HepG2 (cell line): ENCODE results near the gene ADAMTS2. TPM values are rescaled to one million over a fixed set of nuclear protein-coding genes. Genes with fewer than 3 reads are reported as not detected.

Source experiments
- ATAC-seq: fragments of 200-7000 bp; cut with Tn5 transposase; 3 replicates; pipeline ENCODE4 v1.9.1; 2020; ENCODE audit warnings: mild to moderate bottlenecking, moderate library complexity
- BruUV-seq: library from RNA; stranded (reverse); fragments of 400-500 nt; replicated peaks from 2 replicates; lab custom pipeline; 2021; lab: Mats Ljungman, UMichigan
- CTCF ChIA-PET: fragments of 300-600 bp; formaldehyde crosslinking; extraction: SDS; loops from one replicate; lab custom pipeline; 2021; ENCODE audit warnings: low total read pairs, inconsistent platforms, low intra/inter-chr PET ratio; lab: Yijun Ruan, JAX
- POLR2A ChIA-PET: fragments of 350-600 bp; sonication (Branson Sonifier 250); formaldehyde crosslinking; loops from one replicate; lab custom pipeline; 2020; ENCODE audit warnings: antibody characterized with exemption, inconsistent platforms; lab: Yijun Ruan, JAX
- DNase-seq: peaks from one replicate; pipeline ENCODE4 v3.0.0-alpha.2; 2015; ENCODE audit warnings: low spot score
- FAIRE-seq: peaks from 3 replicates; lab custom pipeline; 2011; peaks lifted over from hg19 to GRCh38; lab: Jason Lieb, UNC
- H2AFZ ChIP-seq: one replicate; pipeline ENCODE4 v1.6.1; 2011; ENCODE audit warnings: low read length, inconsistent platforms
- H3K27ac ChIP-seq: fragments of 300-600 bp; 3 replicates; pipeline ENCODE4 v1.8.0; 2011; ENCODE audit warnings: mixed run types, mild to moderate bottlenecking, mixed read lengths, low read length, inconsistent platforms; ENCODE audit not compliant: insufficient read depth; ENCODE audit errors: extremely low read length
- H3K27me3 ChIP-seq, 2 experiments: fragments of 200-600 bp in 1 of 2; 2 replicates in 1 of 2; 3 replicates in 1 of 2; pipeline versions ENCODE4 v1.6.0 to v1.8.0; 2011; ENCODE audit warnings: low read length in 2 of 2, mild to moderate bottlenecking in 2 of 2, moderate library complexity in 2 of 2, inconsistent platforms in 1 of 2; ENCODE audit not compliant: insufficient read depth in 2 of 2, control insufficient read depth in 1 of 2
- H3K36me3 ChIP-seq, 2 experiments: fragments of 200-600 bp in 1 of 2; replicated peaks in 1 of 2; 2 replicates in 1 of 2; 3 replicates in 1 of 2; pipeline versions ENCODE4 v1.5.1 to v1.8.0; 2011; ENCODE audit warnings: low read length in 2 of 2, inconsistent platforms in 1 of 2; ENCODE audit not compliant: insufficient read depth in 2 of 2, control insufficient read depth in 1 of 2
- H3K4me1 ChIP-seq: 2 replicates; pipeline ENCODE4 v1.5.1; 2012; ENCODE audit warnings: low read length, inconsistent platforms; ENCODE audit not compliant: insufficient read depth
- H3K4me2 ChIP-seq: 2 replicates; pipeline ENCODE4 v1.6.0; 2011; ENCODE audit warnings: low read depth, low read length, inconsistent platforms
- H3K4me3 ChIP-seq, 3 experiments: fragments of 200-600 bp in 1 of 3; sonication (generic), shearing (Covaris generic) in 1 of 3; replicated peaks in 1 of 3; 2 replicates each; pipeline ENCODE4 v1.5.1; 2011 to 2016; ENCODE audit warnings: low read length in 3 of 3, inconsistent platforms in 2 of 3, low read depth in 2 of 3, mild to moderate bottlenecking in 2 of 3, control low read depth in 1 of 3, mixed read lengths in 1 of 3; ENCODE audit not compliant: insufficient read depth in 1 of 3
- H3K79me2 ChIP-seq: one replicate; pipeline ENCODE4 v1.6.1; 2011; ENCODE audit warnings: low read length, inconsistent platforms; ENCODE audit not compliant: insufficient read depth
- H3K9ac ChIP-seq: 2 replicates; pipeline ENCODE4 v1.6.0; 2011; ENCODE audit warnings: mild to moderate bottlenecking, low read depth, low read length, inconsistent platforms; ENCODE audit not compliant: insufficient read depth
- H3K9me3 ChIP-seq: 2 replicates; pipeline ENCODE4 v1.5.1; 2012; ENCODE audit warnings: mild to moderate bottlenecking, low read length
- H4K20me1 ChIP-seq: 2 replicates; pipeline ENCODE4 v1.6.0; 2011; ENCODE audit warnings: inconsistent platforms, mild to moderate bottlenecking, low read length, moderate library complexity; ENCODE audit not compliant: insufficient read depth
- CEBPG ChIP-seq: IDR thresholded peaks from 2 replicates; pipeline ENCODE4 v1.6.1; 2016
- FOSL2 ChIP-seq: sonication (generic); formaldehyde crosslinking; IDR thresholded peaks from 2 replicates; pipeline ENCODE4 v1.4.0; 2020; ENCODE audit warnings: missing genetic modification reagents
- HDAC2 ChIP-seq: sonication (generic); formaldehyde crosslinking; IDR thresholded peaks from 2 replicates; pipeline ENCODE4 v1.4.0; 2020; ENCODE audit warnings: missing genetic modification reagents
- MAFK ChIP-seq, 2 experiments: IDR thresholded peaks in 1 of 2; conservative IDR thresholded peaks in 1 of 2; 2 replicates each; pipeline ENCODE4 v1.6.1; 2011; ENCODE audit warnings: improper control_type of control experiment in 2 of 2, low read length in 2 of 2
- PRPF4 ChIP-seq: fragments of 200-400 bp; formaldehyde crosslinking; IDR thresholded peaks from 2 replicates; pipeline ENCODE4 v1.6.1; 2016; ENCODE audit warnings: low read length, low read depth; ENCODE audit not compliant: poor library complexity, severe bottlenecking
- RBM22 ChIP-seq: fragments of 200-400 bp; formaldehyde crosslinking; optimal IDR thresholded peaks from 2 replicates; pipeline ENCODE3; 2017; ENCODE audit warnings: mild to moderate bottlenecking, low read length, moderate library complexity
- SAP130 ChIP-seq: IDR thresholded peaks from 2 replicates; pipeline ENCODE4 v1.6.1; 2016; ENCODE audit warnings: low read depth
- SRSF4 ChIP-seq: fragments of 200-400 bp; formaldehyde crosslinking; IDR thresholded peaks from one replicate; pipeline ENCODE4 v1.6.1; 2018; ENCODE audit warnings: mild to moderate bottlenecking, low read depth, low read length, moderate library complexity; ENCODE audit not compliant: poor library complexity, severe bottlenecking
- TBX3 ChIP-seq: fragments of 450-650 bp; IDR thresholded peaks from 2 replicates; pipeline ENCODE4 v1.6.1; 2017; ENCODE audit warnings: antibody characterized with exemption, mild to moderate bottlenecking, inconsistent platforms, borderline replicate concordance
- ZFAT ChIP-seq: sonication (generic); formaldehyde crosslinking; conservative IDR thresholded peaks from 2 replicates; pipeline ENCODE4 v1.8.1; 2023; ENCODE audit warnings: missing genetic modification reagents, inconsistent platforms
- ZMAT3 ChIP-seq: sonication (generic); formaldehyde crosslinking; conservative IDR thresholded peaks from 2 replicates; pipeline ENCODE4 v1.7.0; 2021; ENCODE audit warnings: missing genetic modification reagents
- ZNF138 ChIP-seq: sonication (generic); formaldehyde crosslinking; IDR thresholded peaks from 2 replicates; pipeline ENCODE4 v1.5.0; 2020; ENCODE audit warnings: mild to moderate bottlenecking, low read depth, missing genetic modification reagents
- ZNF879 ChIP-seq: sonication (generic); formaldehyde crosslinking; IDR thresholded peaks from 2 replicates; pipeline ENCODE4 v1.8.1; 2023; ENCODE audit warnings: missing genetic modification reagents
- ZSCAN25 ChIP-seq: sonication (generic); formaldehyde crosslinking; IDR thresholded peaks from 2 replicates; pipeline ENCODE4 v1.8.0; 2022; ENCODE audit warnings: mild to moderate bottlenecking, missing genetic modification reagents
- WGBS: methylation state at CpG from one replicate; pipeline ENCODE4 v1.1.6; 2017; ENCODE audit warnings: low lambda C conversion rate; 5-methylcytosine and 5-hydroxymethylcytosine counted together
- in situ Hi-C: cut with HindIII; loops from 2 replicates; pipeline ENCODE4 v1.10.0; 2017; ENCODE audit warnings: low pct_unique_long_range_greater_than_20kb; ENCODE audit not compliant: extremely low pct_ligation_motif_present
- intact Hi-C: fragments of 100-400 bp; cut with micrococcal nuclease; formaldehyde crosslinking; loops from one replicate; pipeline ENCODE4 v1.10.0; 2022; ENCODE audit not compliant: unreplicated experiment
- polyA plus RNA-seq, 8 experiments: library from polyadenylated mRNA; depleted of rRNA in 3 of 8; stranded (reverse) in 7 of 8; unstranded in 1 of 8; fragments of >200 nt; fragmentation: Illumina TruSeq in 4 of 8; extraction: Trizol in 4 of 8; gene quantifications; 2 replicates each; pipeline versions ENCODE4 v1.2.1 to v1.2.3, GENCODE V29; 2011 to 2016; ENCODE audit warnings: low read depth in 4 of 8, missing spikeins in 1 of 8, mixed read lengths in 1 of 8; ENCODE audit not compliant: insufficient read depth in 1 of 8
- total RNA-seq, 5 experiments: library from RNA; depleted of rRNA; stranded (reverse); fragments of >200 nt; fragmentation: Illumina TruSeq; extraction: Trizol; gene quantifications; 2 replicates each; pipeline ENCODE4 v1.2.3, GENCODE V29; 2016; ENCODE audit warnings: low read depth in 1 of 5
- TF ChIP-seq, protein P1 (sequence below): sonication (generic); formaldehyde crosslinking; IDR thresholded peaks from 2 replicates; pipeline ENCODE4 v1.5.0; 2020; ENCODE audit warnings: mild to moderate bottlenecking, low read depth, missing genetic modification reagents, borderline replicate concordance
- TF ChIP-seq, protein P2 (sequence below): sonication (generic); formaldehyde crosslinking; IDR thresholded peaks from 2 replicates; pipeline ENCODE4 v1.4.0; 2020; ENCODE audit warnings: missing genetic modification reagents, borderline replicate concordance
- TF ChIP-seq, protein P3 (sequence below): sonication (generic); formaldehyde crosslinking; IDR thresholded peaks from 2 replicates; pipeline ENCODE4 v1.4.0; 2020; ENCODE audit warnings: missing genetic modification reagents
- TF ChIP-seq, protein P4 (sequence below): sonication (generic); formaldehyde crosslinking; IDR thresholded peaks from 2 replicates; pipeline ENCODE4 v1.5.0; 2020; ENCODE audit warnings: missing genetic modification reagents
- TF ChIP-seq, protein P5 (sequence below): sonication (generic); formaldehyde crosslinking; IDR thresholded peaks from 2 replicates; pipeline ENCODE4 v1.8.0; 2022; ENCODE audit warnings: low read depth, missing genetic modification reagents

Gene ADAMTS2
- total and polyA plus RNA-seq, 2 of the 13 experiments (the other 11 are each of a cell fraction or from before 2014, with no cell fraction given): 0.24 to 3.5 TPM

DNA sequence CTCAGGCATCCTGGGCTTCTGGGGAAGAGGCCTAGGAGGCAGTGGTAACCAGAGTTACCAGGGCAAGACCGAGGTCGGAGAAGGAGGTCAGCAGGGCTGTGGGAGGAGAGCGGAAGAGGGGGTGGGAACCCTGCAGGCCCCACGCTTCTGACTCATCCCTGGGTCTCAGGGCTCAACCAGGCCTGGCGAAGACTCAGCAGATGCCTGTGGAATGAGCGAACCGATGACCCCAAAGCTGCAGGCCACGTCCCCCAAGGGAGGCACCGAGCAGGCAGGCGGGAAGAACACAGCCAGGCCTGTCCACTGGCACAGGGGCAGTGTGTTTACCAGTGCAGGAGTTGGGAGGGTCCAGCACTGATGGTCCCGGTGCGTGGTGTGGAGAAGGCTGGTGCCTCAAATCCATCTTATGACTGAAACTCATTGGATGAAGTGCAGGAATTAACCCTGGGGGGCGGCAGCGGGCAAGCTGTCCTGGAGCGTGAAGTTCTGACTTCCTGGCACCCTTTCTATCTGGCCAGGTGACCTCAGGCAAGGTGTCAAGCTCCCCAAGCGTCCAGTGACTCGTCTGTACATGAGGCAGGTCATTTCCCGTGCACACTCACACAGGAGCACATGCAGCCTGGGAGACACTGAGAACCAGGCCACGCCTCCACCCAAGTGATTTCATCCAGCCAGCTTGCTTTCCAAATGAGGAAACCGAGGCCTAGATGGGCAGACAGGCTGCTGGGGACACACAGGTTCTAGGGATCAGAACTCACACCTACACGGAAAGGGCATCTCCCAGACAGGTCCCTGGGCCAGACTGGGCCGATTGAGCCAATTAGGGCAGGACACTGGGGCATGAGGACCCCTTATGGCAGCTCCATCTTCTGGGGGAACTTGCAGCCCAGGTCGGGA is 69.1 kb downstream of the ADAMTS2 start:
- DNase-seq (peak; percentile 26), ATAC-seq (peak; percentile 15), FAIRE-seq (no peak)
- no peak overlapping the region for H3K9ac ChIP-seq
- no peaks in the 10 kb centered on the region for H3K36me3 ChIP-seq
- ChIA-PET CTCF (no interaction called here), POLR2A (no interaction called here)
- no peaks in the 10 kb centered on the region for H4K20me1 ChIP-seq
- no peaks in the 10 kb centered on the region; a peak in 1 of 5 replicates for H3K27me3 ChIP-seq
- H3K4me3 ChIP-seq: no peak overlapping the region
- peaks cover 22% of the 10 kb centered on the region for H3K4me1 ChIP-seq
- BruUV-seq: no TSS peak
- no peak overlapping the region for H3K4me2 ChIP-seq
- no peaks in the 10 kb centered on the region for H3K9me3 ChIP-seq
- no peak overlapping the region for H2AFZ ChIP-seq
- no peak overlapping the region for H3K27ac ChIP-seq
- H3K79me2 ChIP-seq: no peaks in the 10 kb centered on the region
- intact Hi-C loops: loop anchor here (5.0 kb wide), 1 partner anchor 216 kb away; no protein-coding TSS in a partner anchor
- in situ Hi-C loops: no loop called here
- WGBS: 35% methylated on average over 15 of the region's 23 CpGs
- TF ChIP-seq, protein P1, sequence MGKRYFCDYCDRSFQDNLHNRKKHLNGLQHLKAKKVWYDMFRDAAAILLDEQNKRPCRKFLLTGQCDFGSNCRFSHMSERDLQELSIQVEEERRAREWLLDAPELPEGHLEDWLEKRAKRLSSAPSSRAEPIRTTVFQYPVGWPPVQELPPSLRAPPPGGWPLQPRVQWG (CRISPR knock-in tag): no peak
- TF ChIP-seq, protein P2, sequence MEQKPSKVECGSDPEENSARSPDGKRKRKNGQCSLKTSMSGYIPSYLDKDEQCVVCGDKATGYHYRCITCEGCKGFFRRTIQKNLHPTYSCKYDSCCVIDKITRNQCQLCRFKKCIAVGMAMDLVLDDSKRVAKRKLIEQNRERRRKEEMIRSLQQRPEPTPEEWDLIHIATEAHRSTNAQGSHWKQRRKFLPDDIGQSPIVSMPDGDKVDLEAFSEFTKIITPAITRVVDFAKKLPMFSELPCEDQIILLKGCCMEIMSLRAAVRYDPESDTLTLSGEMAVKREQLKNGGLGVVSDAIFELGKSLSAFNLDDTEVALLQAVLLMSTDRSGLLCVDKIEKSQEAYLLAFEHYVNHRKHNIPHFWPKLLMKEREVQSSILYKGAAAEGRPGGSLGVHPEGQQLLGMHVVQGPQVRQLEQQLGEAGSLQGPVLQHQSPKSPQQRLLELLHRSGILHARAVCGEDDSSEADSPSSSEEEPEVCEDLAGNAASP (CRISPR knock-in tag): no peak
- TF ChIP-seq ZSCAN25 (CRISPR knock-in tag): peak; percentile 87
- no peak for TF ChIP-seq ZNF138
- TF ChIP-seq, protein P3, sequence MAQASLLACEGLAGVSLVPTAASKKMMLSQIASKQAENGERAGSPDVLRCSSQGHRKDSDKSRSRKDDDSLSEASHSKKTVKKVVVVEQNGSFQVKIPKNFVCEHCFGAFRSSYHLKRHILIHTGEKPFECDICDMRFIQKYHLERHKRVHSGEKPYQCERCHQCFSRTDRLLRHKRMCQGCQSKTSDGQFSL (CRISPR knock-in tag): no peak
- TF ChIP-seq, protein P4, sequence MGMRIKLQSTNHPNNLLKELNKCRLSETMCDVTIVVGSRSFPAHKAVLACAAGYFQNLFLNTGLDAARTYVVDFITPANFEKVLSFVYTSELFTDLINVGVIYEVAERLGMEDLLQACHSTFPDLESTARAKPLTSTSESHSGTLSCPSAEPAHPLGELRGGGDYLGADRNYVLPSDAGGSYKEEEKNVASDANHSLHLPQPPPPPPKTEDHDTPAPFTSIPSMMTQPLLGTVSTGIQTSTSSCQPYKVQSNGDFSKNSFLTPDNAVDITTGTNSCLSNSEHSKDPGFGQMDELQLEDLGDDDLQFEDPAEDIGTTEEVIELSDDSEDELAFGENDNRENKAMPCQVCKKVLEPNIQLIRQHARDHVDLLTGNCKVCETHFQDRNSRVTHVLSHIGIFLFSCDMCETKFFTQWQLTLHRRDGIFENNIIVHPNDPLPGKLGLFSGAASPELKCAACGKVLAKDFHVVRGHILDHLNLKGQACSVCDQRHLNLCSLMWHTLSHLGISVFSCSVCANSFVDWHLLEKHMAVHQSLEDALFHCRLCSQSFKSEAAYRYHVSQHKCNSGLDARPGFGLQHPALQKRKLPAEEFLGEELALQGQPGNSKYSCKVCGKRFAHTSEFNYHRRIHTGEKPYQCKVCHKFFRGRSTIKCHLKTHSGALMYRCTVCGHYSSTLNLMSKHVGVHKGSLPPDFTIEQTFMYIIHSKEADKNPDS: no peak
- no peak for TF ChIP-seq PRPF4
- TF ChIP-seq HDAC2 (CRISPR knock-in tag): no peak
- no peak for TF ChIP-seq ZMAT3 (CRISPR knock-in tag)
- no peak for TF ChIP-seq MAFK (conservative IDR thresholded peaks at IDR 0.05 in 1 of 2, IDR thresholded peaks at IDR 0.05 in 1 of 2; ENCODE audit: low read length in 2 of 2)
- TF ChIP-seq, protein P5, sequence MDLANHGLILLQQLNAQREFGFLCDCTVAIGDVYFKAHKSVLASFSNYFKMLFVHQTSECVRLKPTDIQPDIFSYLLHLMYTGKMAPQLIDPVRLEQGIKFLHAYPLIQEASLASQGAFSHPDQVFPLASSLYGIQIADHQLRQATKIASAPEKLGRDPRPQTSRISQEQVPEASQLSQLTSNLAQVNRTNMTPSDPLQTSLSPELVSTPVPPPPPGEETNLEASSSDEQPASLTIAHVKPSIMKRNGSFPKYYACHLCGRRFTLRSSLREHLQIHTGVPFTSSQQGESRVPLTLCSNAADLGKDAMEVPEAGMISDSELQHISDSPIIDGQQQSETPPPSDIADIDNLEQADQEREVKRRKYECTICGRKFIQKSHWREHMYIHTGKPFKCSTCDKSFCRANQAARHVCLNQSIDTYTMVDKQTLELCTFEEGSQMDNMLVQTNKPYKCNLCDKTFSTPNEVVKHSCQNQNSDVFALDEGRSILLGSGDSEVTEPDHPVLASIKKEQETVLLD: no peak
- TF ChIP-seq SRSF4: no peak
- no peak for TF ChIP-seq ZFAT (CRISPR knock-in tag)
- peak; percentile 74; the same call in 1 of the 2 replicates for TF ChIP-seq FOSL2
- TF ChIP-seq ZNF879: no peak
- no peak for TF ChIP-seq TBX3
- no peak for TF ChIP-seq SAP130 (CRISPR knock-in tag)
- no peak for TF ChIP-seq RBM22
- no peak for TF ChIP-seq CEBPG (CRISPR knock-in tag)
